GM12878 (cell line): ENCODE data around the gene PIGL. TPM values are rescaled to one million over a fixed set of nuclear protein-coding genes. Genes with fewer than 3 reads are reported as not detected.

Experiments used
- ATAC-seq: fragments of 200-7000 bp; cut with Tn5 transposase; 3 replicates; pipeline ENCODE4 v1.9.1; 2020; ENCODE audit warnings: mild to moderate bottlenecking, moderate library complexity
- BruUV-seq: library from RNA; stranded (reverse); fragments of 400-500 nt; replicated peaks from 2 replicates; lab custom pipeline; 2021; lab: Mats Ljungman, UMichigan
- CTCF ChIA-PET: fragments of 300-600 bp; sonication (Branson Sonifier 250); formaldehyde crosslinking; extraction: SDS; loops from one replicate; lab custom pipeline; 2021; ENCODE audit warnings: inconsistent platforms; lab: Yijun Ruan, JAX
- POLR2A ChIA-PET: fragments of 350-600 bp; formaldehyde crosslinking; extraction: SDS; loops from one replicate; lab custom pipeline; 2021; ENCODE audit warnings: inconsistent platforms; lab: Charles Lee
- RAD21 ChIA-PET: fragments of 300-600 bp; sonication (Branson Sonifier 250); formaldehyde crosslinking; loops from one replicate; lab custom pipeline; 2023; ENCODE audit warnings: antibody characterized with exemption; ENCODE audit not compliant: unreplicated experiment; lab: Charles Lee
- SMC1A ChIA-PET: fragments of 300-600 bp; sonication (Branson Sonifier 250); formaldehyde crosslinking; loops from one replicate; lab custom pipeline; 2023; ENCODE audit not compliant: unreplicated experiment, uncharacterized antibody; lab: Charles Lee
- DNase-seq: peaks from one replicate; pipeline ENCODE4 v3.0.0-alpha.2; 2011; ENCODE audit warnings: low read depth, low spot score
- FAIRE-seq: peaks from 3 replicates; lab custom pipeline; 2011; peaks lifted over from hg19 to GRCh38; lab: Jason Lieb, UNC
- H2AFZ ChIP-seq: 2 replicates; pipeline ENCODE4 v1.6.0; 2011; ENCODE audit warnings: low read depth, low read length, control low read depth; ENCODE audit not compliant: control insufficient read depth
- H3K27ac ChIP-seq: 2 replicates; pipeline ENCODE4 v1.5.1; 2011; ENCODE audit warnings: control low read depth; ENCODE audit not compliant: control insufficient read depth, insufficient read depth
- H3K27me3 ChIP-seq, 2 experiments: replicated peaks in 1 of 2; 2 replicates each; pipeline versions ENCODE4 v1.6.0 to v1.6.1; 2011; ENCODE audit warnings: low read length in 1 of 2; ENCODE audit not compliant: control insufficient read depth in 2 of 2, insufficient read depth in 2 of 2
- H3K36me3 ChIP-seq, 2 experiments: 2 replicates each; pipeline ENCODE4 v1.5.1; 2011; ENCODE audit warnings: low read length in 1 of 2; ENCODE audit not compliant: control insufficient read depth in 2 of 2, insufficient read depth in 2 of 2
- H3K4me1 ChIP-seq: 2 replicates; pipeline ENCODE4 v1.6.1; 2011; ENCODE audit warnings: mild to moderate bottlenecking, low read length, moderate library complexity, mixed read lengths; ENCODE audit not compliant: control insufficient read depth, insufficient read depth
- H3K4me2 ChIP-seq: 2 replicates; pipeline ENCODE4 v1.6.0; 2011; ENCODE audit warnings: control low read depth; ENCODE audit not compliant: control insufficient read depth, insufficient read depth
- H3K4me3 ChIP-seq: fragments of 200-600 bp; sonication (generic); 2 replicates; pipeline ENCODE4 v1.5.1; 2016
- H3K79me2 ChIP-seq: 2 replicates; pipeline ENCODE4 v1.6.0; 2011; ENCODE audit warnings: low read length; ENCODE audit not compliant: control insufficient read depth, insufficient read depth
- H3K9ac ChIP-seq: 2 replicates; pipeline ENCODE4 v1.8.0; 2011; ENCODE audit warnings: low read length, control low read depth, mixed read lengths; ENCODE audit not compliant: control insufficient read depth, insufficient read depth
- H3K9me3 ChIP-seq: replicated peaks from 3 replicates; pipeline ENCODE4 v1.5.1; 2011; ENCODE audit warnings: mild to moderate bottlenecking, low read length; ENCODE audit not compliant: control insufficient read depth, insufficient read depth
- H4K20me1 ChIP-seq: 2 replicates; pipeline ENCODE4 v1.6.0; 2011; ENCODE audit not compliant: control insufficient read depth, insufficient read depth
- CBX3 ChIP-seq: fragments of 200-600 bp; sonication (generic); IDR thresholded peaks from 2 replicates; pipeline ENCODE4 v1.6.1; 2016; ENCODE audit warnings: low read depth, borderline replicate concordance
- FOXK2 ChIP-seq: fragments of 450-650 bp; IDR thresholded peaks from 2 replicates; pipeline ENCODE4 v1.6.1; 2017; ENCODE audit warnings: mild to moderate bottlenecking, moderate library complexity
- KLF5 ChIP-seq: fragments of 450-650 bp; IDR thresholded peaks from 2 replicates; pipeline ENCODE4 v1.6.1; 2014; ENCODE audit warnings: mild to moderate bottlenecking; ENCODE audit not compliant: partially characterized antibody
- MEF2A ChIP-seq: IDR thresholded peaks from 2 replicates; pipeline ENCODE4 v1.6.1; 2011; ENCODE audit warnings: low read depth, mild to moderate bottlenecking, low read length, moderate library complexity; ENCODE audit not compliant: insufficient read depth
- NFYB ChIP-seq: IDR thresholded peaks from 2 replicates; pipeline ENCODE4 v1.6.1; 2011; ENCODE audit warnings: low read depth, mild to moderate bottlenecking, low read length, improper control_type of control experiment, moderate library complexity; ENCODE audit not compliant: insufficient read depth
- SMAD1 ChIP-seq: fragments of 450-650 bp; IDR thresholded peaks from 2 replicates; pipeline ENCODE4 v1.6.1; 2018; ENCODE audit warnings: mild to moderate bottlenecking, low read depth; ENCODE audit not compliant: partially characterized antibody
- SP1 ChIP-seq: IDR thresholded peaks from one replicate; pipeline ENCODE4 v1.6.1; 2011; ENCODE audit warnings: low read depth, low read length
- ZSCAN29 ChIP-seq: fragments of 450-650 bp; IDR thresholded peaks from 2 replicates; pipeline ENCODE4 v1.6.1; 2017; ENCODE audit warnings: mild to moderate bottlenecking, moderate library complexity
- WGBS: methylation state at CpG from one replicate; pipeline ENCODE4 v1.1.6; 2016; ENCODE audit warnings: low lambda C conversion rate; ENCODE audit not compliant: insufficient replicate concordance, insufficient coverage; ENCODE audit errors: missing lambda C conversion rate; 5-methylcytosine and 5-hydroxymethylcytosine counted together
- in situ Hi-C: fragments of 300-500 bp; cut with MboI; formaldehyde crosslinking; loops from 9 replicates; pipeline ENCODE4 v1.14.3; 2018; ENCODE audit warnings: mixed read lengths
- intact Hi-C: fragments of 100-400 bp; cut with micrococcal nuclease; formaldehyde crosslinking; loops from one replicate; pipeline ENCODE4 v1.14.2; 2022; ENCODE audit not compliant: unreplicated experiment
- polyA plus RNA-seq, 11 experiments: library from polyadenylated mRNA; depleted of rRNA in 4 of 11; unstranded in 6 of 11; stranded (reverse) in 5 of 11; fragments of >200 nt; fragmentation: Nextera tagmentation in 4 of 11; fragmentation: Illumina TruSeq in 1 of 11; extraction: Ambion mirVana in 4 of 11; extraction: Trizol in 1 of 11; gene quantifications; 1 replicate in 1 of 11; 2 replicates in 10 of 11; pipeline versions ENCODE4 v1.2.1 to v1.2.3, GENCODE V29; 2011 to 2016; ENCODE audit warnings: inconsistent platforms in 2 of 11, missing spikeins in 2 of 11, low read depth in 1 of 11
- total RNA-seq, 4 experiments: library from RNA; depleted of rRNA in 3 of 4; stranded (reverse); fragments of >200 nt in 3 of 4; fragmentation: Illumina TruSeq in 1 of 4; extraction: Trizol in 1 of 4; gene quantifications; 2 replicates each; pipeline versions ENCODE4 v1.2.1 to v1.2.3, GENCODE V29; 2013 to 2021

The PIGL gene
- total and polyA plus RNA-seq, 10 of the 15 experiments (the other 5 are each of a cell fraction or from before 2014, with no cell fraction given) = 25.9 to 52.5 (median 30.2) TPM

DNA sequence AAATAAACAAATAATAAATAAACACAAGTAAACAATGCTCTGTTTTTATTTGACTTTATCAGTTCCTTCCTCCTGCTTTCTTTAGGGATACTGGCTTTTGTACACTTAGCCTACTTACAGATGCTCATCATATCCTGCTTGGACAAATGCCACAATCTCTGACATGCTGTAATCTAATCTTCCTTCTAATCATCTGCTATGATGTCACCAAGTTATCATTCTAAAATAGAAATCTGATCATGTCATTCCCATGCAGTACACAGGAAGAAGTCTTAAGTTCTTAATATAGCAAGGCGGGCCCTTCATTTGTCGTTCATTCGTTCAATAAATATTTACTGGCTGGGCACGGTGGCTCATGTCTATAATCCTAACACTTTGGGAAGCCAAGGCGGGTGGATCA lies 154.7 kb downstream of the PIGL start:
- SMC1A ChIA-PET = no interaction called here
- TF ChIP-seq CBX3 (no peak), NFYB (no peak), SMAD1 (no peak), KLF5 (no peak), ZSCAN29 (no peak), FOXK2 (no peak), MEF2A (no peak), SP1 (no peak)
- H3K9me3 ChIP-seq = no peaks in the 10 kb centered on the region
- CTCF ChIA-PET = interaction anchor here (0.6 to 8.0 kb wide), 3 partner anchors 7 to 286 kb away, joined by 3 to 59 read pairs (median 11); partner anchors contain the start of gene TRPV2
- H3K79me2 ChIP-seq = no peaks in the 10 kb centered on the region
- no peaks in the 10 kb centered on the region for H3K36me3 ChIP-seq
- H3K4me3 ChIP-seq = no peak overlapping the region
- intact Hi-C loops = no loop called here
- 87% methylated on average over 5 of the region's 5 CpGs for WGBS
- POLR2A ChIA-PET = no interaction called here
- no peak for DNase-seq
- H3K27me3 ChIP-seq = no peaks in the 10 kb centered on the region
- no peak overlapping the region for H2AFZ ChIP-seq
- no TSS peak for BruUV-seq
- in situ Hi-C loops = no loop called here
- ATAC-seq = no peak
- RAD21 ChIA-PET = no interaction called here
- no peak for FAIRE-seq
- H4K20me1 ChIP-seq = no peaks in the 10 kb centered on the region
- H3K9ac ChIP-seq = no peak overlapping the region
- H3K4me1 ChIP-seq = no peaks in the 10 kb centered on the region
- H3K4me2 ChIP-seq = no peak overlapping the region
- H3K27ac ChIP-seq = no peak overlapping the region
